K562 (cell line): ENCODE data around the gene WDCP. TPM values are rescaled to one million over a fixed set of nuclear protein-coding genes. Genes with fewer than 3 reads are reported as not detected.

Source experiments
- DNMT1 ChIP-seq: fragments of 450-650 bp; IDR thresholded peaks from 2 replicates; pipeline ENCODE4 v1.6.1; 2016; ENCODE audit warnings: antibody characterized with exemption, mild to moderate bottlenecking
- MGA ChIP-seq: fragments of 450-650 bp; IDR thresholded peaks from 2 replicates; pipeline ENCODE4 v1.6.1; 2016; ENCODE audit warnings: mild to moderate bottlenecking, moderate library complexity
- MNT ChIP-seq, 2 experiments: fragments of 450-650 bp; conservative IDR thresholded peaks; 2 replicates each; pipeline ENCODE4 v1.6.1; 2017; ENCODE audit warnings: mild to moderate bottlenecking in 2 of 2, moderate library complexity in 2 of 2
- NR2F6 ChIP-seq: fragments of 450-650 bp; formaldehyde crosslinking; IDR thresholded peaks from 2 replicates; pipeline ENCODE4 v1.4.0; 2020; ENCODE audit warnings: mild to moderate bottlenecking
- PATZ1 ChIP-seq: fragments of 250-450 bp; sonication (Bioruptor Pico); IDR thresholded peaks from 2 replicates; pipeline ENCODE4 v1.5.0; 2020; ENCODE audit warnings: mild to moderate bottlenecking, borderline replicate concordance
- TRIM28 ChIP-seq: fragments of 450-650 bp; IDR thresholded peaks from 2 replicates; pipeline ENCODE4 v1.6.1; 2017
- ZNF280B ChIP-seq: fragments of 250-450 bp; sonication (Bioruptor Pico); IDR thresholded peaks from 2 replicates; pipeline ENCODE4 v1.5.1; 2021; ENCODE audit warnings: mild to moderate bottlenecking
- ZNF316 ChIP-seq: fragments of 450-650 bp; IDR thresholded peaks from 2 replicates; pipeline ENCODE4 v1.6.1; 2016
- ZNF511 ChIP-seq: sonication (generic); formaldehyde crosslinking; IDR thresholded peaks from 2 replicates; pipeline ENCODE4 v1.8.0; 2022; ENCODE audit warnings: mild to moderate bottlenecking, missing genetic modification reagents
- polyA plus RNA-seq, 8 experiments: library from polyadenylated mRNA; depleted of rRNA in 4 of 8; stranded (reverse) in 5 of 8; unstranded in 3 of 8; fragments of >200 nt; fragmentation: Nextera tagmentation in 2 of 8; fragmentation: Illumina TruSeq in 1 of 8; extraction: Ambion mirVana in 2 of 8; extraction: Trizol in 1 of 8; gene quantifications; 2 replicates each; pipeline versions ENCODE4 v1.2.1 to v1.2.3, GENCODE V29; 2011 to 2014; ENCODE audit warnings: inconsistent platforms in 1 of 8, missing spikeins in 1 of 8
- total RNA-seq, 7 experiments: library from RNA; depleted of rRNA in 6 of 7; stranded (reverse); fragments of >200 nt in 6 of 7; fragmentation: Illumina TruSeq in 2 of 7; extraction: Trizol in 2 of 7; gene quantifications; 2 replicates each; pipeline versions ENCODE4 v1.2.1 to v1.2.3, GENCODE V29; 2011 to 2021; ENCODE audit warnings: low replicate concordance in 1 of 7

The WDCP gene
- total and polyA plus RNA-seq, 9 of the 15 experiments (the other 6 are each of a cell fraction or from before 2014, with no cell fraction given) = 10.1 to 41.4 (median 21.8) TPM

- TF ChIP-seq MGA (no peak; the same call in 1 of the 2 replicates), ZNF511 (no peak), DNMT1 (no peak), PATZ1 (no peak), ZNF280B (no peak), ZNF316 (peak; percentile 35; the same call in 1 of the 2 replicates), TRIM28 (peak; percentile 16; the same call in 1 of the 2 replicates), MNT (conservative IDR thresholded peaks at IDR 0.05) (peak; percentile 53 to 75; a peak in 3 of 4 replicates), NR2F6 (no peak)
Measured at GRCh38 chr2:24011250-24012104, 35.7 kb downstream of the WDCP start (continued).
